ENCODE data around the gene GRB14.

Gene GRB14

GRCh38 chr2:164609790-164610189 lies 11.5 kb downstream of the GRB14 start:
- DNase-seq = no peak

- DNase-seq = no peak
Measured at GRCh38 chr2:164606557-164606956, 14.7 kb downstream of the GRB14 start.

GRCh38 chr2:164605295-164605694 lies 16.0 kb downstream of the GRB14 start:
- DNase-seq = no peak

- DNase-seq = no peak
Measured at GRCh38 chr2:164600763-164601162, 20.5 kb downstream of the GRB14 start.

- DNase-seq = no peak
Measured at GRCh38 chr2:164599954-164600589, 21.2 kb downstream of the GRB14 start.

GRCh38 chr2:164597983-164598382 lies 23.3 kb downstream of the GRB14 start:
- no peak for DNase-seq

GRCh38 chr2:164595031-164595430 lies 26.3 kb downstream of the GRB14 start:
- DNase-seq = no peak

GRCh38 chr2:164593959-164594358 lies 27.3 kb downstream of the GRB14 start:
- no peak for DNase-seq

GRCh38 chr2:164593541-164593940 lies 27.7 kb downstream of the GRB14 start:
- DNase-seq = no peak

- no peak for DNase-seq
Measured at GRCh38 chr2:164589522-164589921, 31.8 kb downstream of the GRB14 start.

GRCh38 chr2:164581050-164581449 lies 40.2 kb downstream of the GRB14 start:
- DNase-seq = no peak

- DNase-seq = no peak
Measured at GRCh38 chr2:164574931-164575330, 46.4 kb downstream of the GRB14 start.

- DNase-seq = no peak
Measured at GRCh38 chr2:164570475-164570874, 50.8 kb downstream of the GRB14 start.

GRCh38 chr2:164569378-164569777 lies 51.9 kb downstream of the GRB14 start:
- no peak for DNase-seq

GRCh38 chr2:164568317-164568716 lies 53.0 kb downstream of the GRB14 start:
- DNase-seq = no peak

GRCh38 chr2:164567335-164567989 lies 53.8 kb downstream of the GRB14 start:
- no peak for DNase-seq

- DNase-seq = no peak
Measured at GRCh38 chr2:164565359-164565758, 55.9 kb downstream of the GRB14 start.

- DNase-seq = no peak
Measured at GRCh38 chr2:164562666-164563065, 58.6 kb downstream of the GRB14 start.

GRCh38 chr2:164561991-164562390 lies 59.3 kb downstream of the GRB14 start:
- DNase-seq = no peak

- no peak for DNase-seq
Measured at GRCh38 chr2:164561416-164561815, 59.9 kb downstream of the GRB14 start.

GRCh38 chr2:164560902-164561301 lies 60.4 kb downstream of the GRB14 start:
- no peak for DNase-seq

GRCh38 chr2:164560181-164560792 lies 61.0 kb downstream of the GRB14 start:
- DNase-seq = peak; percentile 33

- DNase-seq = no peak
Measured at GRCh38 chr2:164558450-164558849, 62.8 kb downstream of the GRB14 start.

- DNase-seq = no peak
Measured at GRCh38 chr2:164554487-164554886, 66.8 kb downstream of the GRB14 start.

Data from retina (tissue), 1 donor.